Neural cell (in vitro differentiated cells): ENCODE results near the gene ATP11B. TPM values are rescaled to one million over a fixed set of nuclear protein-coding genes. Genes with fewer than 3 reads are reported as not detected.

Experiments used
- H2AFZ ChIP-seq: fragments of 200-600, 300-800 bp; sonication (generic), shearing (Covaris generic); 2 replicates; pipeline ENCODE4 v1.6.0; 2014; ENCODE audit warnings: low read depth, mild to moderate bottlenecking, antibody characterized with exemption, low read length, moderate library complexity
- H3F3A ChIP-seq: fragments of 200-600 bp; shearing (Covaris generic); 2 replicates; pipeline ENCODE4 v1.6.1; 2016; ENCODE audit warnings: mild to moderate bottlenecking, moderate library complexity, mixed read lengths, antibody characterized with exemption, low read length; ENCODE audit not compliant: insufficient read depth, poor library complexity, severe bottlenecking
- H3K27ac ChIP-seq: fragments of 200-600, 300-800 bp; sonication (generic), shearing (Covaris generic); 2 replicates; pipeline ENCODE4 v1.5.1; 2014; ENCODE audit warnings: mild to moderate bottlenecking, low read length, moderate library complexity
- H3K27me3 ChIP-seq: fragments of 300-800, 200-600 bp; sonication (generic), shearing (Covaris generic); 2 replicates; pipeline ENCODE4 v1.6.0; 2014; ENCODE audit warnings: mild to moderate bottlenecking, low read depth, low read length, moderate library complexity; ENCODE audit not compliant: insufficient read depth
- H3K36me3 ChIP-seq: fragments of 300-800, 200-600 bp; sonication (generic), shearing (Covaris generic); 2 replicates; pipeline ENCODE4 v1.5.1; 2014; ENCODE audit warnings: mild to moderate bottlenecking, antibody characterized with exemption, low read length, moderate library complexity; ENCODE audit not compliant: insufficient read depth
- H3K4me2 ChIP-seq: fragments of 300-800, 200-600 bp; sonication (generic), shearing (Covaris generic); 2 replicates; pipeline ENCODE4 v1.6.0; 2014; ENCODE audit warnings: mild to moderate bottlenecking, low read length
- H3K4me3 ChIP-seq: fragments of 300-800, 200-600 bp; sonication (generic), shearing (Covaris generic); 2 replicates; pipeline ENCODE4 v1.5.1; 2014; ENCODE audit warnings: mild to moderate bottlenecking, low read length, moderate library complexity
- H3K79me2 ChIP-seq: fragments of 200-600 bp; shearing (Covaris generic); replicated peaks from 2 replicates; pipeline ENCODE4 v1.6.0; 2014; ENCODE audit warnings: mild to moderate bottlenecking, low read length, moderate library complexity; ENCODE audit not compliant: insufficient read depth
- H3K9ac ChIP-seq: fragments of 300-800, 200-600 bp; sonication (generic), shearing (Covaris generic); 2 replicates; pipeline ENCODE4 v1.6.1; 2016; ENCODE audit warnings: mild to moderate bottlenecking, low read length, mixed read lengths
- H3K9me2 ChIP-seq: fragments of 200-600 bp; shearing (Covaris generic); 2 replicates; pipeline ENCODE4 v1.6.1; 2016; ENCODE audit warnings: mild to moderate bottlenecking, low read length, mixed read lengths; ENCODE audit not compliant: insufficient read depth
- H3K9me3 ChIP-seq: fragments of 200-600, 300-800 bp; sonication (generic), shearing (Covaris generic); 2 replicates; pipeline ENCODE4 v1.6.1; 2016; ENCODE audit warnings: mild to moderate bottlenecking, mixed run types, low read length, moderate library complexity, mixed read lengths
- H4K20me1 ChIP-seq: fragments of 200-600 bp; shearing (Covaris generic); 2 replicates; pipeline ENCODE4 v1.6.1; 2016; ENCODE audit warnings: mild to moderate bottlenecking, mixed run types; ENCODE audit not compliant: insufficient read depth
- CTCF ChIP-seq: fragments of 450-650 bp; IDR thresholded peaks from 2 replicates; pipeline ENCODE4 v1.5.1; 2014; ENCODE audit warnings: antibody characterized with exemption, mild to moderate bottlenecking, moderate library complexity; ENCODE audit not compliant: poor library complexity, severe bottlenecking
- EP300 ChIP-seq: fragments of 450-650 bp; conservative IDR thresholded peaks from 2 replicates; pipeline ENCODE4 v1.6.1; 2014; ENCODE audit warnings: antibody characterized with exemption, mild to moderate bottlenecking, moderate library complexity; ENCODE audit not compliant: poor library complexity, severe bottlenecking
- EZH2 ChIP-seq: fragments of 200-600, 300-800 bp; shearing (Covaris generic), sonication (generic); IDR thresholded peaks from 2 replicates; pipeline ENCODE4 v1.6.1; 2014; ENCODE audit warnings: antibody characterized with exemption, low read length, borderline replicate concordance, mild to moderate bottlenecking; ENCODE audit not compliant: insufficient read depth, poor library complexity, severe bottlenecking
- MXI1 ChIP-seq: fragments of 450-650 bp; conservative IDR thresholded peaks from 2 replicates; pipeline ENCODE4 v1.6.1; 2014; ENCODE audit warnings: antibody characterized with exemption, mild to moderate bottlenecking; ENCODE audit not compliant: poor library complexity, severe bottlenecking
- POLR2AphosphoS5 ChIP-seq: IDR thresholded peaks from 2 replicates; pipeline ENCODE4 v1.6.1; 2012
- RAD21 ChIP-seq: fragments of 450-650 bp; conservative IDR thresholded peaks from 2 replicates; pipeline ENCODE4 v1.6.1; 2014; ENCODE audit warnings: antibody characterized with exemption, mild to moderate bottlenecking, moderate library complexity
- REST ChIP-seq: IDR thresholded peaks from 2 replicates; pipeline ENCODE4 v1.6.1; 2012; ENCODE audit warnings: borderline replicate concordance
- SMC3 ChIP-seq: fragments of 450-650 bp; conservative IDR thresholded peaks from 2 replicates; pipeline ENCODE4 v1.6.1; 2014; ENCODE audit warnings: antibody characterized with exemption, mild to moderate bottlenecking, moderate library complexity; ENCODE audit not compliant: poor library complexity
- TAF1 ChIP-seq: IDR thresholded peaks from 2 replicates; pipeline ENCODE4 v1.6.1; 2012; ENCODE audit warnings: low read depth
- polyA plus RNA-seq: library from polyadenylated mRNA; depleted of rRNA; stranded (reverse); fragments of >200 nt; gene quantifications from 2 replicates; pipeline ENCODE4 v1.2.3, GENCODE V29; 2014

ATP11B gene
- polyA plus RNA-seq, 1 donor from 2014 or later: 31.2 TPM

- TF ChIP-seq CTCF (no peak), SMC3 (no peak), EZH2 (no peak), TAF1 (no peak), MXI1 (no peak), EP300 (no peak), POLR2AphosphoS5 (no peak)
- no peaks in the 10 kb centered on the region for H3F3A ChIP-seq
Observed at GRCh38 chr3:182941719-182942118, 148.4 kb downstream of the ATP11B start.

GRCh38 chr3:182947888-182948287 is 154.6 kb downstream of the ATP11B start:
- H3K4me2 ChIP-seq: no peak overlapping the region
- no peaks in the 10 kb centered on the region for H4K20me1 ChIP-seq
- no peaks in the 10 kb centered on the region for H3K36me3 ChIP-seq
- no peak overlapping the region for H3K4me3 ChIP-seq
- H3K9ac ChIP-seq: no peak overlapping the region
- TF ChIP-seq EP300 (no peak), TAF1 (no peak), RAD21 (no peak), MXI1 (no peak), EZH2 (no peak), REST (no peak), SMC3 (no peak), POLR2AphosphoS5 (no peak), CTCF (no peak)
- no peak overlapping the region for H3K27ac ChIP-seq
- no peaks in the 10 kb centered on the region for H3K9me2 ChIP-seq
- H2AFZ ChIP-seq: no peak overlapping the region
- H3K27me3 ChIP-seq: no peaks in the 10 kb centered on the region
- H3K9me3 ChIP-seq: no peaks in the 10 kb centered on the region
- H3F3A ChIP-seq: no peaks in the 10 kb centered on the region
- H3K79me2 ChIP-seq: no peaks in the 10 kb centered on the region

More at GRCh38 chr3:182941719-182942118, 148.4 kb downstream of the ATP11B start:
- no peaks in the 10 kb centered on the region for H3K79me2 ChIP-seq
- no peaks in the 10 kb centered on the region for H3K9me3 ChIP-seq
- no peak overlapping the region for H3K4me3 ChIP-seq
- no peaks in the 10 kb centered on the region for H3K27me3 ChIP-seq
- no peak overlapping the region for H3K4me2 ChIP-seq
- H2AFZ ChIP-seq: no peak overlapping the region
- H3K9ac ChIP-seq: no peak overlapping the region
- no peak overlapping the region for H3K27ac ChIP-seq
- no peaks in the 10 kb centered on the region for H3K36me3 ChIP-seq
- no peaks in the 10 kb centered on the region for H4K20me1 ChIP-seq
- no peaks in the 10 kb centered on the region for H3K9me2 ChIP-seq
